ENCODE results near the gene PLXNB1.

DNA sequence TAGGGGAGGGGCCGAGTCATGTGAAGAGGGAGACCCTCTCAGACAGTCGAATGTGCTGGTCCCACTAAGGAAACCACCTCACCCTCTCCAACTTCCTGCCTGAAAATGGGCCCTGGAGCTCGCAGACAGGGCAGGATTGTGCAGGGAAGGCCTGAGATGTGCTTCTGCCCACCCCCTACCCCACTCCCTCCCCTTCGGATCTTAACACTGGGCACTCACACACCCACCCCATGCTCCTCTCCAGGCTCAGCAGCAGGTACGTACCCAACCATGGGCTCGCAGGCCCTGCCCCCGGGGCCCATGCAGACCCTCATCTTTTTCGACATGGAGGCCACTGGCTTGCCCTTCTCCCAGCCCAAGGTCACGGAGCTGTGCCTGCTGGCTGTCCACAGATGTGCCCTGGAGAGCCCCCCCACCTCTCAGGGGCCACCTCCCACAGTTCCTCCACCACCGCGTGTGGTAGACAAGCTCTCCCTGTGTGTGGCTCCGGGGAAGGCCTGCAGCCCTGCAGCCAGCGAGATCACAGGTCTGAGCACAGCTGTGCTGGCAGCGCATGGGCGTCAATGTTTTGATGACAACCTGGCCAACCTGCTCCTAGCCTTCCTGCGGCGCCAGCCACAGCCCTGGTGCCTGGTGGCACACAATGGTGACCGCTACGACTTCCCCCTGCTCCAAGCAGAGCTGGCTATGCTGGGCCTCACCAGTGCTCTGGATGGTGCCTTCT is 36.7 kb upstream of the PLXNB1 start:
- TF ChIP-seq CTCF (IDR thresholded peaks at IDR 0.05) (no peak), POLR2A (IDR thresholded peaks at IDR 0.05) (no peak)
